ENCODE measurements around the gene OSTC. TPM values are rescaled to one million over a fixed set of nuclear protein-coding genes. Genes with fewer than 3 reads are reported as not detected.
A peak's percentile ranks its signal among the peaks of the same experiment; 100 is the strongest.

OSTC gene
- total RNA-seq, result 10 to 100 TPM; 66.3 to 72.9 TPM
- long read RNA-seq, transcript OSTC-201 (4 exons, 1,077 nt), result major isoform, 86 of 88 reads
- long read RNA-seq, partial matches to known transcripts, result 0 of 88 reads
- long read RNA-seq, other reads (novel, unspliced or antisense), result 1 of 88 reads

DNA sequence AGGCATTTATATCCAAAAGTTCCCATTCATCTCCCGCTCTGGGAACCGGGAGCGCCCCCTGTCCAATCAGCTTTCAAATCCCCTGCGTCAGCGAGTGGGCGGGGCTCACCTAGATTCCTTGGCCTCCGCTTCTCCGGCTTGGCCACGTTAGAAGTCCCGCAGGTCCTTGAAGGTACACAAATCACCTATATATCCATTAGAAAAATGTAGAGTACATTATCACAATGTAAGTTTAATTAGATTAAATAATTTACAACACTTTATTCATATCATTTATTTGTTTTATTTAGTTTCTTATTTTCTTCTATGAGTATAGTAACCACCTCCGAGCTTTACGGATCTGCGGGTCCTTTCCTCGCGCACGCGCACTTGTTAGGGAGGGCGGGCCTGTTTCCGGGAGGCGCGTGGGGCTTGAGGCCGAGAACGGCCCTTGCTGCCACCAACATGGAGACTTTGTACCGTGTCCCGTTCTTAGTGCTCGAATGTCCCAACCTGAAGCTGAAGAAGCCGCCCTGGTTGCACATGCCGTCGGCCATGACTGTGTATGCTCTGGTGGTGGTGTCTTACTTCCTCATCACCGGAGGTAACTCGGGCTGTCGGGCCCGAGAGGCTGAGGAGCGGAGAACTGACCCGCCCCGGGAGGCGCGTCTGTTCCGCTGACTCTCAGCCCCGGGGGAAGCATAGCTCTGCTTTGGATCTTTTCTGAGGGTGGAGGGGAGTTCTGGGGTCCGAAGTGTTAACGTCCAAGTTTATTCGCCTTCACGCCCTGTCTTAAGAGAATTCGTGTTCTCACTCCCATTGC, at the start of gene OSTC:
TSS of gene OSTC (plus strand) at position 388 of the 802 bp plus-strand sequence. CDS start at position 445, 57 bp downstream.
- intact Hi-C loops (cut with DNase I, micrococcal nuclease), result no loop called here
- ATAC-seq, result peak; percentile 94
- peak; percentile 95 to 99 for DNase-seq

DNA sequence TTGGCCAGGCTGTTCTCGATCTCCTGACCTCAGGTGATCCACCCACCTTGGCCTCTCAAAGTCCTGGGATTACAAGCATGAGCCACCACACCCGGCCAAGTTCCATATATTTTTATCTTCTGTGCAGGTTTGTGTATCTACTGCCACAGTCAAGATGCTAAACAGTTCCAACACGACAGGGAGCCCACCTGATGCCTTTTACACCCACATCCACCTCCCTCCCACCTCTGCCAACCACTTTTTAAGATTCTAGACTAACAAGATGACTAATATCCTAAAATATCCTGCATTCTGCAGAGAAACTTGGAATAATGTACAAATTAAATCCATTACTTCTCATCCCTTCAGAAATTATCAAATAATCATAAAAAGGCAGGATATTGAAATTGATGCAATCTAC, 49.3 kb upstream of the OSTC start:
- DNase-seq (no peak), ATAC-seq (no peak)
- intact Hi-C loops (cut with DNase I, micrococcal nuclease), result no loop called here

DNA sequence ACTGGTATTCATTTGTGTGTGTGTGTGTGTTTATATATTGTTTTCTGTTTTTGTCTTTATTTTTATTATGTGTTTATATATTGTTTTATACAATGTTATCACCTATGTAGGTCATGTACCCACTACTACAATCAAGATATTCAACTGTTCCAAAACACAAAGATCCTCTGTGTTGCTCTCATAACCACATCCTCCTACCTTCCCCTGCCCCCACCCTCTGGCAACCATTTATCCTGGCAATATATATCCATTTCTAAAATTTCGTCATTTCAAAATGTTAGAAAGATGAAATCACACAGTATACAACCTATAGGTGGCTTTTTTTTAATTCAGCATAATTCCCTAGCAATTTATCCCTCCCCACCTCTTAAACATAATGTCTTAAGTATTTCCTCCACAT, 48.9 kb upstream of the OSTC start:
- ATAC-seq (no peak), DNase-seq (no peak)
- intact Hi-C loops (cut with DNase I, micrococcal nuclease), result no loop called here

DNA sequence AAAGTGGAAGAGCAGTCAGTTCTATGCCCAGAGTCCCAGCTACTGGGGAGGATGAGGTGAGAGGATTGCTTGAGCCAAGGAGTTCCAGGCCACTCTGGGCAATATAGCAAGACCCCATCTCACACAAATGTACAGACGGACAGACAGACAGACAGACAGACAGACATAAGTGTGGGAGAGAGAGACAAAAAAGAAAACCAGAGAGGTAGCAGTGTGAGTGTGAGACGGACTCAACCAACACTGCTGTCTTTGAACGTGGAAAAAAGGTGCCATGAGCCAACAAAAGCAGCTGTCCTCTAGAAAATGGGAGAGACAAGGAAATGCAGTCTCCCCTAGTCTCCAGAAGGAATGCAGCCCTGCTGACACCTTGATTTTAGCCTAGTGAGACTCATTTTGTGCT, 48.2 kb upstream of the OSTC start:
- DNase-seq (no peak), ATAC-seq (no peak)
- intact Hi-C loops (cut with DNase I, micrococcal nuclease), result no loop called here

DNA sequence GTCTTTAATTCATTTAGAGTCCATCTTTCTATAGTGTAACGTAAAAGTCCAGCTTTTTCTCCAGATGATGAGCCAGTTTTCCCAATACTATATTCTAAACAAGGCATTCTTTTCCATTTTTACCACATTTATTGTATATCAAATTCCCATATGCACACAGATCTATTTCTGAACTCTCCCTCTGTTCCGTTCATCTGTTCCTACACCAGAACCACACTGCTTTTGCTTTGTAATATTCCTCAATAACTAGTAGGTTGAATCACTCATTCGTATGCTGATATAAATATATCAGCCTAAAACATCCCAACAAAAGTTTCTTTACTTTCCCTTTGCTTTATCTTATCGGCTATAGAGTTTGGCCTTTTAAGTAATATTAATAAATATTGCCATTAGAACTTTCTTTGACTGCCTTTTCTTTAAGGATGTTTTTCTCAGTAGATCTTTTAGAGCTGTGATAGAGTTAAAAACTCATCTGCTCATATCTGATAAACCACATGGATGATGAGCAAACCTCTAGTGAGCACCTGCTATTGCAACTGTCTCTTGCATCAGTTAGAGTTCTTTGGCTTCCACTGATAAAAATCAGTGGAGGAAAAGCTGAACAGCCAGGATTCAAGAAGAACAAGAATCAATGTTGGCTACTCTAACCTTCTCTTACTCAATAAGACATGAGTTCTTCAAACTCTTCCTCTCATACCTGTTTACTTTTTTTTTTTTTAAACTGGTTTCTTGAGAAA, 43.2 kb upstream of the OSTC start:
- ATAC-seq (no peak), DNase-seq (no peak)
- intact Hi-C loops (cut with DNase I, micrococcal nuclease), result no loop called here

DNA sequence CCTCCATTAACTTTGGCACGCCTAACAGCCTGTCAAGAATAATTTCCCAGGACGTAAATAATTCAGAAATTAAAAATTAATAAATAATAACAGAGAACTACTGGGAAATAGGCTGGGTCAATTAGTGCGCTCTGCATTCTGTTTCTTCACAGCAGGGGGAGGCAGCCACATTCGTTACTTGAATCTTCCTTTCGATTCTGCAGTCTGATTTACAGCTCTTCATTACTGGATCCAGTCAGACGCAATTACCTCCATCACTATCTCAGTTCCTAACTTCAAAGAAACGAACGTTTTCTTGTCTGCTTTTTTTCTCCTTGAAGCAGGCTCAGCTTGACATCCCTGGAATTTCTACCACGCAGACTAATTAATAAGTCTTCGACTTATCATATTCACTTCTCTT, 39.0 kb upstream of the OSTC start:
- intact Hi-C loops (cut with DNase I, micrococcal nuclease), result no loop called here
- DNase-seq (no peak), ATAC-seq (no peak)

DNA sequence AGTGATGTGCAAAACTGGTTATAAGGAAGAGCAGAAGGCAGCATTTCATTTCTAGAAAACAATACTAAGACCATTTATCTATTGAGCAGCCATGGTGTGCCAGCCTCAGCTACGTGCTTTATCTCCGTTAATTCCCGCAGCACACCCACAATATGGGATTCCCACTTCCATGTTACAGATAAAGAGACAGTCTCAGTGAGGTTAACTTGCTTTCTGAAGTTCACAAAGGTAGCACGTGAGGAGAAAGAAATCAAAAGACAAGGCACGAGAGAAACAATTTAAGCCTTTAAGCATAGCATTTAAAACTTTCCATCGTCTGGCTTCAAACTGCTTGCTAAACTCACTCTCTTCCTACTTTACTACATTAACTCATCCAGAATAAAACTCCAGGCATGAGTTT, 38.0 kb upstream of the OSTC start:
- ATAC-seq, result no peak
- DNase-seq, result no peak
- intact Hi-C loops (cut with DNase I, micrococcal nuclease), result no loop called here

DNA sequence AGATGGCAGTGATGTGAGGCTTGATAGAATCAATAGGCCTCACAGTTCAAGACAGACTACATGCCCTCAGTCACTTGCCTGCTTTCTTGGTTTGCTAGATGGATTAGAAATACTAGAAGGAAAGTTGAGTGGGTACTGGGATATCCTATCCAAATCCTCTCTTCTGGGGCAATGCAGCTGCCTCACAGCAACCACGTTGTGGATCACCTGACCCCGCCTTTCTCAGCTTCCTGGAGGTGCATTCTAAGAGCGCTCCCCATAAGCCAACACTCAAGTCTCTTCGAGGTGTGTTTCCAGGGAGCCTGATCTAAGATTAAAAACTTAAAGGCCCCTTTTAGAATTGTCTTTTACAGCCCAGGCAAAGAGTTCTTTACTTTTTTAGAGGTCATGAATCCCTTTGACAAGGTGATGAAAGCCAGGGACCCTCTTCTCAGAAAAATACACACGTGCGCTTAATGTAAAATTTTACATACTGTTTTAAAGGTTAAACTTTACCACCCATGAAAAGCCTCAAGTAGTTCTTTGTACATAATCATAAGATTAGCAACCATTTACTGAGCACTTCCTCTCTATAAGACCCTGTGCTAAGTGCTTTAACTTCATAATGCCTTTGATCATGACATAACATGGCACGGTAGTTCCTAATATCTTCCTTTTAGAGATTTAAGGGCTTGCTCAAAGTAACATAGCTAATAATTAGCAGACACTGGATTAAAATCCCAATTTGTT, 30.9 kb upstream of the OSTC start:
- ATAC-seq (no peak), DNase-seq (no peak)
- intact Hi-C loops (cut with DNase I, micrococcal nuclease), result no loop called here

DNA sequence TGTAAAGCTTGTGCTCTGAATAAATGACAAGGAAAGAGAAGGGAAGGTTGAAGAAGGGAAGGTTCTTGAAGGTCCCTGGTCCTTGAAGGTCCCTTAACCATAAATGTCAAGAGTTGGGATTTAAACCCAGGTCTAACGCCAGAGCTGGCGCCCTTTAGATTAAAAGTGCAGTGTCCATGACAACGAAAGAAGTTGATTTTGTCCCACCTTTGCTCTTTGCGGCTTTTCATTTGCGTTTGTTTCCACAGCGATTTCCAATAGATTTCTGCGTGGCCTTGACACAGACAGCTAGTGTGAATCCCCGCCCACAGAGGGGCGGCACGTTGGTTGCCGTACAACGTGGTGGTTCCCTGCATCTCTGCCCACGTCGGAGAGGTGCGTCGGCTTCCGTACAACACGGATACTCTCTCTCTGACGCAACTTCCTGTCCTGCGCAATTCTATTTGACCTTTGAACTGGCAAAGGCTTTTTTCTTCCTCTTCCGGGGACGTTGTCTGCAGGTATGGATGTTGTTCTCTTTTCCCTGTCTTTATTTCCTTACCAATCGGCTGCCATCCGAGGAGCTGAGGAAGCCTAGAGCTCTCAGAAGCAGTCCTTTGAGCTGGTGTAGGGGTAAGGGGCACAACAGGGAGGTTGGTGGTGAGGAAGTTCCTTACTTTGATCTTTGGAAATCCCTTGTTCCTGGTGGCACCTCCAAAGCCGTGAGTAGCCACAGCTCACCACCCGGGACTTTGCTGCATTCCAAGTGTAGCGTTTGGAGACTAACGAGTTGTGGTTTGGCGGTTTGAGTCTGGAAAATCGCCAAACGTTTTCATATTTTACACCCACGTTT, 30.1 kb upstream of the OSTC start, which contains the start of gene RPL34:
TSS of gene RPL34 (plus strand) at position 476 of the 832 bp plus-strand sequence. CDS start 1,384 bp downstream, outside the sequence.
- DNase-seq, result peak; percentile 97
- intact Hi-C loops (cut with DNase I, micrococcal nuclease), result no loop called here
- peak; percentile 99 for ATAC-seq

DNA sequence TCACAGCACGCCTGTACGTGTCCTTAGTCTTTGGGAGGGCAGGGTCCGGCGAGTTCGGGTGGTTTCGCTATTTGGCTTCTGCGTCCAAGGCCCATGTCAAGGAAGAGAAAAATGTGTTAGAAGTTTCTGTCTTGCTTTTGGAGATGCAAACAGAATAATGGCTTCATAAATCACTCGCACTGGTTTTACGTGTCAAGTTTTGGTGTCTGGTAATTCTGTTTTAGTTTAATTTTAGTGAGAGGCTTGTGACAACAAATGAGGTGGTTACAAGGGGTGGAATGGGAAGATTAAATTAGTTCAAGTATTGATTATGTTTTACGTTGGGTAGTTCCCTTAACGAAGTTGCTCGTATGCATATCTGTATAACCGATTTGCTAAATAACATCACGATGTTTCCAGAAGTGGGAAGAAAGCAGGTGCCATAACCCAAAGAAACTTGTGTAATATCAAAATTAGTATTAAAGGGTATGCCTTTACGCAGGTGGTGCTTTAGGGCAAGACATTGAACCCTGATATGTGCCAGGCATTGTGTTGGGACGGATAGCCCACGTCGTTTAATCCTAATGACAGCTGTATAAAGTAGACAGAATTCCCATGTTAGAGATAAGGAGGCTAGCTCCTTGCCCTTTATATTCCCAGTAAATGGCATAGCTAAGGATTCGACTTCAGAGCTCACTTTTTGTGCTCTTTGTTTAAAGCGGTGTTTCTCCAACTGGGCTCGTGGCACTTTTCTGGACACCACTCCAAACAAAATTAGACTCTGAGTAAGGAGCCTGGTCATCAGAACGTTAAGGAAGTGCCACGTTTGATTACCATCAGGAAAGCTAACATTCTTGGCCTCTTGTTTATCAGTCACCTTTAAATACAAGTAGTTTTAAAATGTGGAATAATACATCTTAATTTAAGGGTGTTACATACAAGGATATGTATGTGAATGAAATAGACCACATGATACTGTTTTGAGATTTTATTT, 29.2 kb upstream of the OSTC start:
- intact Hi-C loops (cut with DNase I, micrococcal nuclease), result no loop called here
- peak; percentile 47 for ATAC-seq

DNA sequence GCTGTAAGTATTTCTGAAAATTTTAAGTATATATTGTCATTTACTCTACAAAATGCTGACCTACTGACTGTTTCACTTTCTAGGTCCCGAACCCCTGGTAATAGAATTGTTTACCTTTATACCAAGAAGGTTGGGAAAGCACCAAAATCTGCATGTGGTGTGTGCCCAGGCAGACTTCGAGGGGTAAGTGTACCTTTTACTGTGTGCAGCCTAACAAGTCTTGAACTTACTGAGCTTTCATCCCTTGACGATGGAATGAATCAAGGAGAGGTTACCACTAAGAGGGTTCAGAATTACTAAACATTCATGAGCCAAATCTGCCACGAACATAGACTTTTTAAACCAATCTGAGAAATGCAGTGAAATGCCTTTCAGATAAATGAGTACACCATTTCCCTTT, 28.4 kb upstream of the OSTC start:
- ATAC-seq, result no peak
- no peak for DNase-seq
- intact Hi-C loops (cut with DNase I, micrococcal nuclease), result no loop called here

More for the DNA sequence above, 29.2 kb upstream of the OSTC start:
- DNase-seq, result no peak

DNA sequence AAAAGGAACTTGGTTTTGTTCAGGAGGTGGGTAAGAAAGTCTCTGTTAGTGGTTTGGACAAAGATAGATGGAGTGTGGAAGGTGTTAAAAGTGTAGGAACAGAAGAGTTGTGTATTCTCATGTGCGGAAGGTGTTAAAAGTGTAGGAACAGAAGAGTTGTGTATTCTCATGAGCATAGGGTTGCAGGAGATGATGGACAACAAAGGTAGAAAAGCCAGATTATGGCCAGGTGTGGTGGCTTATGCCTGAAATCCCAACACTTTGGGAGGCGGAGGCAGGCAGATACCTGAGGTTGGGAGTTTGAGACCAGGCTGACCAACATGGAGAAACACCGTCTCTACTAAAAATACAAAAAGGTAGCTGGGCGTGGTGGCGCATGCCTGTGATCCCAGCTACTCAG, 27.6 kb upstream of the OSTC start:
- intact Hi-C loops (cut with DNase I, micrococcal nuclease), result no loop called here
- DNase-seq (no peak), ATAC-seq (no peak)

DNA sequence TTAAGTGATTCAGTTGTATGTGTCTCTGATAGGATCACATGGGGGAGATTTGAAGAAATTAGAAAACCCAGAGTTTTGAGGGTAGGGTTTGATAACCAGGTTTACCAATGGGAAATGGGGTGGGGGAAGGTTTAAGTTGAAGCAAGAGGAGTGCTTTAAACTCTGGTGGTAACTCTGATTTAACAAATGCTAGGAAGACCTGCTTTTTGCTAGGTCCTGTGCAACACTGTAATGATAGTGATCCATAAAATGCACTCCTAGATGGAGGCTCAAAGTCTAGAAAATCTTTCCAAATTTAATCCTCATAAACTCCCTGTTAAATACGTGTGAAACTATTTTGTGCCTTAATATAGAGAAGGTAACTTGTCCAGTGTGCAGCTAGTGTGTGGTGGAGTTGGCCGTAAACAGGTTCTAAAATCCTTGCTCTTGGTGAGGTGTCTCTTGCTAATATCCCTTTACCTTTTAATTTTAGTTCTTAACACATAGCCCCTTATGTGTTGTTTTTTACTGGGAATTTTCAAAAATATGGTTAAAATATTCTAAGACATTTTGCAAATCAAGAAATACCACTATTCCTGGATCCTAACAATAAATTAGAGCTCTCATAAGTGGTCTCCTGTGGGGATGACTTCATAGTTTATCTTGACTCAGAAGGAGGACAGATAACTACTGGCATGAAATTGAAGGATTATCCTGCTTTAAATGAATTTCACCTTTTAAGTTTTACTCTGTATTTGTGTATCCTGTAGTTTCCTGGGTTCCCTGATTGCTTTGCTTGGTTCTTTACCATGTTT, 25.9 kb upstream of the OSTC start:
- DNase-seq (no peak), ATAC-seq (no peak)
- intact Hi-C loops (cut with DNase I, micrococcal nuclease), result no loop called here

DNA sequence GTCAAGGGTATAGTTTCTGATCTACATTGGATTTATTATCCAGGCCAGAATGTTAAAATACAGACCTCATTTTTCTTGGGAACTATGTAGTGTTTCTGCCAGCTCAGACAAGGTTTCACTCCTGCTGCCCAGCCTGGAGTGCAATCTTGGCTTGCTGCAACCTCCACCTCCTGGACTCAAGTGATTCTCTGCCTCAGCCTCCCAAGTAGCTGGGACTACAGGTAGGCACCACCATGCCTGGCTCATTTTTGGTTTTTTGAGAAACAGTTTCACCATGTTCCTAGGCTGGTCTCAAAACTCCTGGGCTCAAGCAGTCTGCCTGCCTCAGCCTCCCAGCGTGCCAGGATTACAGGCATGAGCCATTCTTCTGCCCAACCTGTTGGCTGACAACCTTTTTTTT, 24.3 kb upstream of the OSTC start:
- ATAC-seq (no peak), DNase-seq (no peak)
- intact Hi-C loops (cut with DNase I, micrococcal nuclease), result no loop called here

DNA sequence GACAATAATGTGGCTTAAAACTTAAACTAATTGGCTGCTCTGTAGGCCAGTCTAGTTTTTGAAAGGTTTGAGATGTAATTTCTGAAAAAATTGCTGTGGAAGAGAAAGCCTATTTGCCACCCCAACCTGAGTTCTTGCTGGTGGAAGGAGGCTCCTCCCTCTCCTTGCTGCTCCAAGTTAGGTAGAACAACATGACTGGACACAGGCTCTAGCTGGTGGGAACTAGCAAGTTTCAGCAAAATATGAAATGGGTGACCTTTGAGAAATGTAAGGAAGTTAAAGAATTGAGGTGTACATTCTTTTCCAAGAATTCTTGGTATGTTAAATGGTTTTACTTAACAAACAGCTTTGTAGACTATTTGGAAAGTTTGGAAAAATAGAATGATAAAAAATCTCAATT, 22.0 kb upstream of the OSTC start:
- no peak for ATAC-seq
- intact Hi-C loops (cut with DNase I, micrococcal nuclease), result no loop called here

DNA sequence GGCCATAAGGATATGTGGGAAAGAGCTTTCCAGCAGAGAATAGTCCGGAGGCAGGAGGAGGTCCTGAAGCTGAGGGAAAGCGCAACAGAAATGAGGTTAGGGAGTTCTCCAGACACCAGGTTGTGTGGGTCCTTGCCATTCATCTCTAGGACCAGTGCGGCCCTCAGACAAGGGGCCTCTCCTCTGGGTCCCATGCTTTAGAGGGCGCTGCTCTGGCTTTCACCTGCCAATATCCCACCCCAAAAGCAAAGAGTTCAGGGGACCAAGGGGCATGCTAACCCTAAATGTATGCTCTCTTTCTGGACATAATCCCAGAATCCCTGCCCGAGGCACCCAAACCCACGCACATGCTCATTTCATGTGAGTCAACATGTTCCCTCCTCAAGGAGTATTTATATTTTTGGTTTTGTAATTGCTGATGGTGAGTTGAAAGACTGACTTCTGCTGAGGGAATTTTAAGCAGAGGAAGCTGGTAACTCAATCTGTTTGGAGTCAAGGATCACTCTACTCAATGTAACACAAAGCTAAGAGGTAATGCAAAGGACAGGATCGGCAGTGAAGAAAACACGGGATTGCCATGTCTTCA, 15.2 kb upstream of the OSTC start:
- no peak for DNase-seq
- no peak for ATAC-seq
- intact Hi-C loops (cut with DNase I, micrococcal nuclease), result no loop called here

More for the DNA sequence above, 22.0 kb upstream of the OSTC start:
- no peak for DNase-seq
